C1 segment of cervical spinal cord (tissue), 14 donors: Measurements from ENCODE around the gene IRF2BP2.

ENCODE experiments used
- DNase-seq, 14 donors: peaks; one replicate each; lab custom pipeline; 2025; lab: John Stamatoyannopoulos, UW

The IRF2BP2 gene

GRCh38 chr1:234634387-234634786 lies 24.4 kb upstream of the IRF2BP2 start:
- no peak for DNase-seq

DNA sequence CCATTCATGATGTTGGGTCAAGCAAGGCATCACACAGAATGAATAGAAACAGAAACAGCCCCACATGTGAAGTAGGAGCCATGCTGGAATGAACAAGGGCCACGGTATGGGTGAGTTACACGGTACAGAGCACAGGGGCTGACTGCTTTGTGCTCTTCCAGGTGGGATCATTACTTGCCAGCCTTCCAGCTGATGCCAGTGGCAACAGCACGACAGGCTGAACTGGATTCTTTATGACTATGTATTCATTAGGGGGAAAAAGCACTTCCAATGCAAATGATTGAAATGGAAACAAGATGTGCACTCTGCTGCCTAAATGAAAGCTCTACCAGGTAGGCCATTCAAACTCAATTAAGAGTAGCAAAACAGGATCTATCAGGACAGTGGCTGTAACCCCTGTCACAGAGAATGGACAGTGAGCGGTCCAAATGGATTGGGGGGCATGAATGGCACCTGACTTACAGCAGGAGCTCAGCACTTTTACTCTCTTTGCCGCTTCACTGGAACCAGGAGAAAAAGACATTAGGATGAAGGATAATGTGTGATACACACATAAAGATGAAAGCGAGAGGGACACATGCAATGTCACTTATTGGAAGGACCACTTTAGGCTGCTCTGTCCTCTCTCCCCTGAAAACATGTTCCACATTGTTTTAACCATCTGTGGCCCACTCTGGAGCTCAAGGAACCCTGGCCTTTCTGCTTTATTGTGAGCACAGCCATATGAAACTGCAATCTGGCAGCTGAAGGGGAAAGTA lies 23.4 kb upstream of the IRF2BP2 start:
- no peak for DNase-seq

DNA sequence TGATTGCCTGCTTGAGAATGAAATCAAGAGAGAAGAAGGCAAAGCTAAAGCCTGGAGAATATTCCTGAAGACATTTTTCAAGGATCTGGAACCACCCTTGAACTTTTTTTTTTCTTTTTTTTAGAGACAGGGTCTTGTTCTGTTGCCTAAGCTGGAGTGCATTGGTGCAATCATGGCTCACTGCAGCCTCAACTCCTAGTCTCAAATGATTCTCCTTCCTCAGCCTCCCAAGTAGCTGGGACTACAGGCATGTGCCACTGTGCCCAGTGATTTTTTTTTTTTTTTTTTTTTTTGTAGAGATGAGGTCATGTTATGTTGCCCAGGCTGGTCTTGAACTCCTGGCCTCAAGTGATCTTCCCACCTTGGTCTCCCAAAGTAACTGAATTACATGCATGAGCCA lies 22.2 kb upstream of the IRF2BP2 start:
- no peak for DNase-seq

- no peak for DNase-seq
Measured at GRCh38 chr1:234631721-234632125, 21.7 kb upstream of the IRF2BP2 start.

- DNase-seq = no peak
Measured at GRCh38 chr1:234629026-234629425, 19.0 kb upstream of the IRF2BP2 start.

DNA sequence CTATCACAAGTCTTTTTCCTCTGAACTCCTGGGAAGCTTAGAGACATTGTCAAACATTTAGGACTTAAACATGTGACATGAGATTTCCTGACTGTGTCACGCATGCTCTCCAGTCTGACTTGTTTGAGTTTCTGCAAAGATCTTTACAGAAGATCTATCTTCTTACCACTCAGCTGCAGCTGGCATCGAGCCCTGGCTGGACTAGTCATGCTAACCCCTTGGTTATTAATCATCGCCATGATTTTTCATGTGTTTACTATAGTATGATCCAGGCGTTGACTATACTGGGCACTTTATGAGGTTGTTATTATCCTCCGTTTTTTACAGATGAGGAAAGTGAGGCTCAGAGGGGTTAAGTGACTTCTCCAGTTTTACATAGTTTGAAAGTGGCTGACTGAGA lies 18.1 kb upstream of the IRF2BP2 start:
- no peak for DNase-seq

DNA sequence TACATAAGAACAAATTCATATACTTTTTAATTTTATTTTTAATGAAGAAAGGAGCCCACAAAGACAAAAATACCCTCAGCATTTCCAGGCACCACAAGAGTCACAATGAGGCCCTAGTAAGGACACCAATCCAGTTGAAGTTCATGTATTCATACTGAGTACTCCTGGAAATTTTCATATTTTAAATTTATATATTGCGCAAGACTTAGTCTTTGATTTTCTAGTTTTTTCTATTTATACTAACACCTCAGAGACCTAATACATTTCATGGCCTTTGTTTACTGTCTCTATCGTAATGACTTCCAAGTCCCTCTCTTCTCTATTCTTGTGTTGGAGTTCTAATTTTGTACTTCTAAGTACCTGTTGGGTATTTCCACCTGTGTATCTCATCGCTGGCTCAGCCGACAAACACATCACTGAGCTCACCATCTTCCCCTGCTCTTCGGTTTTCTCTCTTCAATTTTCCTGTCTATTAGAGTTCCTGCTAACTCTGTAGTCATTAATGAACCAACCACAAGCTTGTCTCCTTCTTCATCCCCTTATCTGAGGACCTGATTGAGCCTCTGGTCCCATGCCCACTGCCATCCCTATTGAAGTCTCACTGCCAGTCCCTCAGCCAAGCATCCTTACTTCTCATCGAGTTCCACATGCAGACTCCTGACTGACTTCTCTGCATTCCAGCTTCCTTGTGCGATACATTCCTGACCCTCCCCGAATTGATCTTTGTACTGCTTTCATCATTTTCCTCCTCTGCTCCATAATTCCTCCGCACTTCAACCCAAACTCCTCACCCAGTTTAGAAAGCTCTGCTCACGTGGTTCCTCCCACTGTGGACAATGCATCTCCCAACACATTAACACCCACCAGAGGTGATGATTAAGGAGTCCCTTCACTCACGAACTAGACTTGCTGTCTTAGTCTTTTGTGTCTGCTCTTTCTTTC lies 17.3 kb upstream of the IRF2BP2 start:
- no peak for DNase-seq

- no peak for DNase-seq
Measured at GRCh38 chr1:234626391-234626790, 16.4 kb upstream of the IRF2BP2 start.

DNA sequence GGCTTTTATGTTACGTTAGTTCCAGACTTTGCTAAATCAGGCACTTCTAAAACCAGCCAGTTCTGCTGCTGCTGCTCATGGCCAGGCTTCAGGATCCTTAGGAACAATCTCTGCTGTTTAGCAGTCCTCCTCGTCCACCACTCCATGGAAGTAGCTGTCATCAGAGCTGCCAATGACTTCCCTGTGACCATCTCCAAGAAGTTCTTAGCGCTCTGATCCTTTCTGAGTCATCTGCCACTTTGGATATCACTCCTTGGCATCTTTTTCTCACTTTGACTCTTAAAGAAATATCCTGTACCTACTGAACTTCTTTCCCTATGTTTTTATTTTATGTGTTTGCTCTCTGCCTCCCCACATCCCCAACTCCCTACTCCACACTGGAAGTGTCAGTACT lies 14.7 kb upstream of the IRF2BP2 start:
- no peak for DNase-seq

- DNase-seq = no peak
Measured at GRCh38 chr1:234621657-234622335, 11.8 kb upstream of the IRF2BP2 start.

DNA sequence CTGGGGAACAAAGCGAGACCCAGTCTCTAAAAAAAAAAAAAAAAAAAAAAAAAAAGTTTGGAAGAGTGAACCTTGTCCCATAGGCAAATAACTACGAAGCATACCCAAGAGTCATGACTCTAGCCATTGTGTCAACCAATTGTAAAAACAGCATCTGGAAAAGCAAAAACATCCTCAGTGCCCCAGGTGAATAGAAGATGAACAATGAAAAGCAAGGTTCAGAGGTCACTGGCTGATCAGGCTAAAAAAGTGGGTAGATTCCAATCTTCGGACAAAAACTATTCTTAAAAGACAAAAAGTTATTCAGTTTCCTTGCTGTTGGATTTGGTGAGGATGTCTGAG lies 11.1 kb upstream of the IRF2BP2 start:
- DNase-seq = no peak

DNA sequence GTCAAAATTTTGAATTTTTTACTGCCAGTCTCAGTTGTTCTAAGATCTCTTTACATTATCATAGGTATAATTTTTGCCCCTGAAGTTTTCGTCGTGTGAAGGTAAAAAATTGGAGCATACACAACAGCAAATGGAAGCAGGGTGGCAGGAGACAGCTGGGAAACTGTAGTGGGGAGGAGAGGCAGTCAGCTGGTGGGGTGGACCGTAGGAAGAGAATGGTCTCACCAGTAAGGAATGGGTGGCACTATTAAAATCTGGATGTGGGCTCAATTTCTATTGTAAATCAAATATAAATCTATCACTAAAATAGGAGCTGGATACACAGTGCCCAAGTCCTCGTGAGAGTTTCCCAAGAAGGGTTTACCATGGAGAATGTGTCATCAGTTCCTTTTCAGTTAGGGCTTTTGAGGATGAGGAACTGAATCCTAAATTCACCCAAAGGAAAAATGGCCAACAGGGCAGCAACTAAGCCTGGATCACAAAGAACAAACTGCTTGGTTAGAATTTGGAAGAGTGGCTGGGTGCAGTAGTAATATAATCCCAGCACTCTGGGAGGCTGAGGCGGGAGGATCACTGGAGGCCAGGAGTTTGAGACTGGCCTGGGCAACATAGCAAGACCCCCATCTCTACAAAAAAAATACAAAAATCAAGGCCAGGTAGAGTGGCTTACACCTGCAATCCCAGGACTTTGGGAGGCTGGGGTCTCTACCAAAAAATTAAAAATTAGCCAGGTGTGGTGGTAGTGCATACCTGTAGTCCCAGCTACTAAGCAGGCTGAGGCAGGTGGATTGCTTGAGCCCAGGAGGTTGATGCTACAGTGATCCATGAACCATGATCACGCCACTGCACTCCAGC lies 10.5 kb upstream of the IRF2BP2 start:
- no peak for DNase-seq

GRCh38 chr1:234619794-234620247 lies 9.8 kb upstream of the IRF2BP2 start:
- no peak for DNase-seq

DNA sequence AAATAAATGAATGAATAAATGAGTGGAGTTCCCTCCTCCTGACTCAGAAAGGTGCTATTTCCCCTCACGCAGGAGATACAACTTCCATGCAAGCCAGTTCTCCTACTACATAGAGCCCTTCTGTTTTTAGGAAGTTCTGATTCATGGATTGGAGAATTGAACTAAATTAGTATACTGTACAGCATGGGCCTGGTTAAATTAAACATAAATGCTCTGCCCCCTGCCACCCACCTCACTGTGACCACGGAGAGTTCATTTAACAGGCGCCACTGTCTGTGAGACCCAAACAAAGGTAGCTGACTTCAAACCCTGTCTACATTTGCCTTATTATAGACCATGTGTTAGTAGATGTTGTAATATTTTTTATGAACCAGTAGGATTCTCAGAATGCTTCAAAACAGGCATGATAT lies 9.1 kb upstream of the IRF2BP2 start:
- DNase-seq = no peak

GRCh38 chr1:234618737-234619049 lies 8.7 kb upstream of the IRF2BP2 start:
- DNase-seq = no peak

DNA sequence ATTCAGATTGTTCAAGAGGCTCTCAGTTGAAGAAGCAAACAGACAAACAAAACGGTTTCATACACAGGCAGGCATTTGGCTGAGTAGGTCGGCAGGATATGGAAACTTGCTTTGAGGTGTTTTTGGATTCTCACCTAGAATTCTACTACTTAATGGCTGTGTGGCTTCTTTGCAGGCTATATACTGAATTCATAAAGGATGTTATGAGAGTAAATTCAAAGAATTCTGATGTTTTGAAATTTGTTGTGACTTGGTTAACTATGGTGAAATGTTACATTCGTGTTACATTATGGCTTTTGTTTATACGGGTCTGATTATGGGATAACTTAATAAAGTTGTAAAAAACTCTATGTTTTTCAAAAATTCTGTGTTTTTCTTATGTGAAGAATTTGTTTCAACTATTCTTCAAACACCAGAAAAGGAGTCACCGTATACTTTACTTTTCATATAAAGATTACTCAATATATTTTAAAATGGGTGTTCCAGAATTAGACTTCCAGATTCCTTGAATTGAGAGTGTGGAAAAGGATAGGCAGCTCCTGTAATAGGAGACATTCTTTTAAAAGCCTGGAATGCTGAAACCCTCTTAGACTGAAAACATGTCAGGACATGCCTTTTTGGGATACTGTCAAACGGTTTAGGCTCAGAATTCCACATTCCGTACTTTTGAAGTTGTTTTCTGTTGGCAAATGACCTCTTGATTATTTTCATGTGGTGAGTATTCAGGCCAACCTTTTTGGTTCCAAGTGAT lies 8.2 kb upstream of the IRF2BP2 start:
- no peak for DNase-seq

GRCh38 chr1:234617131-234617985 lies 7.4 kb upstream of the IRF2BP2 start:
- no peak for DNase-seq

DNA sequence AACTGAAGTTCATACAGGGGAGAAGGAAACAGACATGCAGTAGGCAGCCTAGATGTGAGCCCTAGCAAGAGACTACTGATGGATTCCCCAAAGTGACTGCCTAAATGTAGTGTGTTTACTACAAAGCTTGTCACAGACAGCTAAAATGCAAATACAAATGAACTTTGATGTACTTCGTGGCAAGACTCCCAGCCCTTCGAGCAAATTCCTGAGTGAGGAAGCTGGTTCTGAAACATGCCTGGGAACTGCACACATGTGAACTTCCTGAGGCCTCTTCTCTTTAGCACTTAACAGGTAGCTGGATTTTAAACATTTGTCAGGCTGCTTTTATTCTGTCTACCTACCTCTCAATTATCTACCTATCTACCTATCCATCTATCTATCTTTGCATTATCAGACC lies 6.7 kb upstream of the IRF2BP2 start:
- DNase-seq = no peak

- DNase-seq = peak in 1 of 14 donors; percentile 63
Measured at GRCh38 chr1:234614081-234614489, 4.1 kb upstream of the IRF2BP2 start.
